Stimulated activated CD8-positive, alpha-beta memory T cell treated with anti-CD3 and anti-CD28 coated beads, Interleukin-4, amount 100 ng/mL, for 4 hours (primary cell): ENCODE results near the gene STK16.
"Not testable (repeated sequence)": the region's sequence is repeated elsewhere in the genome, so short reads cannot be mapped to it uniquely, and the experiment has no call there.

ENCODE experiments used
- DNase-seq, 2 donors: peaks; one replicate each; pipeline ENCODE4 v3.0.0-alpha.2; 2020; ENCODE audit warnings: low read depth in 2 of 2, low spot score in 1 of 2

STK16 gene, protein sequence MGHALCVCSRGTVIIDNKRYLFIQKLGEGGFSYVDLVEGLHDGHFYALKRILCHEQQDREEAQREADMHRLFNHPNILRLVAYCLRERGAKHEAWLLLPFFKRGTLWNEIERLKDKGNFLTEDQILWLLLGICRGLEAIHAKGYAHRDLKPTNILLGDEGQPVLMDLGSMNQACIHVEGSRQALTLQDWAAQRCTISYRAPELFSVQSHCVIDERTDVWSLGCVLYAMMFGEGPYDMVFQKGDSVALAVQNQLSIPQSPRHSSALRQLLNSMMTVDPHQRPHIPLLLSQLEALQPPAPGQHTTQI

GRCh38 chr2:219245148-219245898 lies at the start of gene STK16, which contains the start of gene GLB1L:
STK16 (plus strand) TSS chr2:219245479; CDS start chr2:219246000, 521 bp downstream.
GLB1L (minus strand) TSS chr2:219245444; CDS start chr2:219243573, 1,871 bp downstream.
- peak; percentile 78 to 80 for DNase-seq

GRCh38 chr2:219197388-219197787 lies 47.9 kb upstream of the STK16 start:
- DNase-seq, result no peak

GRCh38 chr2:219198974-219199373 lies 46.3 kb upstream of the STK16 start:
- DNase-seq, result no peak

DNA sequence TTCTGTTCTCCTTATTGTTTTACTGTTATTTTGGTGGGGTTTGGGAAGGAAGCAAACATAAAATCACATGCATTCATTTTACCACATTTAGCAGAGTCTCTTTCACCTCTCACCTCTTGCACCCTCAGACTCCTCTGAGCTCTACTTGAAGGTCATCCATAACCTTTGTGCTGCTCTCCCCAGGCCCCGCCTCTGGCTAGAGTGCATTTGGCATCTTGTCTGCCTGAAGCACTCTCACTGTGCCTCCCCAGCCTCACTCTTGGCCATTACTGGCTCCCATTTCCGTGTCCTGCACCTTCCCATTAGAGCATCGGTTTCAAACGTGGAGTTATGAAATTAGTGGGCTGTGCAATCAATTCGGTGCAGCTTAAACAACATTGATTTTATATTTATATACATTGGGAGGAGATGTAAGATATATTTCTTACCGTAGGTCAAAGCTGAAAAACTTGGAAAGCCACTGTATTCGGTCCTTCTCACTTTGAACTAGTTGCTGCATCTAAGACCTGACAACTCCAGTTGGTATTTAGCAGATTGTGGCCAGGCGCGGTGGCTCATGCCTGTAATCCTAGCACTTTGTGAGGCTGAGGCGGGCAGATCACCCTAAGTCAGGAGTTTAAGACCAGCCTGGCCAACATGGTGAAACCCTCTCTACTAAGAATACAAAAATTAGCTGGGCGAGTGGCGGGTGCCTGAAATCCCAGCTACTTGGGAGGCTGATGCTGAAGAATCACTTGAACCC lies 45.6 kb upstream of the STK16 start:
- DNase-seq, result no peak

DNA sequence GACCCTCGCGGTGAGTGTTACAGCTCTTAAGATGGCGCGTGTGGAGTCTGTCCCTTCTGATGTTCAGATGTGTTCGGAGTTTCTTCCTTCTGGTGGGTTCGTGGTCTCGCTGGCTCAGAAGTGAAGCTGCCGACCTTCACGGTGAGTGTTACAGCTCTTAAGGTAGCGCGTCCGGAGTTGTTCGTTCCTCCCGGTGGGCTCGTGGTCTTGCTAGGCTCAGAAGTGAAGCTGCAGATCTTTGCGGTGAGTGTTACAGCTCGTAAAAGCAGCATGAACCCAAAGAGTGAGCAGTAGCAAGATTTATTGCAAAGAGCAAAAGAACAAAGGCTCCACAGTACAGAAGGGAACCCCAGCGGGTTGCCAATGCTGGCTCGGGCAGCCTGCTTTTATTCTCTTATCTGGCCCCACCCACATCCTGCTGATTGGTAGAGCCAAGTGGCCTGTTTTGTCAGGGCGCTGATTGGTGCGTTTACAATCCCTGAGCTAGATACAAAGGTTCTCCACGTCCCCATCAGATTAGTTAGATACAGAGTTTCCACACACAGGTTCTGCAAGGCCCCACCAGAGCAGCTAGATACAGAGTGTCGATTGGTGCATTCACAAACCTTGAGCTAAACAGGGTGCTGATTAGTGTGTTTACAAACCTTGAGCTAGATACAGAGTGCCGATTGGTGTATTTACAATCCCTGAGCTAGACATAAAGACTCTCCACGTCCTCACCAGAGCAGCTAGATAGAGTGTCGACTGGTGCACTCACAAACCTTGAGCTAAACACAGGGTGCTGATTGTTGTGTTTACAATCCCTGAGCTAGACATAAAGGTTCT lies 44.6 kb upstream of the STK16 start:
- not testable (repeated sequence) for DNase-seq

DNA sequence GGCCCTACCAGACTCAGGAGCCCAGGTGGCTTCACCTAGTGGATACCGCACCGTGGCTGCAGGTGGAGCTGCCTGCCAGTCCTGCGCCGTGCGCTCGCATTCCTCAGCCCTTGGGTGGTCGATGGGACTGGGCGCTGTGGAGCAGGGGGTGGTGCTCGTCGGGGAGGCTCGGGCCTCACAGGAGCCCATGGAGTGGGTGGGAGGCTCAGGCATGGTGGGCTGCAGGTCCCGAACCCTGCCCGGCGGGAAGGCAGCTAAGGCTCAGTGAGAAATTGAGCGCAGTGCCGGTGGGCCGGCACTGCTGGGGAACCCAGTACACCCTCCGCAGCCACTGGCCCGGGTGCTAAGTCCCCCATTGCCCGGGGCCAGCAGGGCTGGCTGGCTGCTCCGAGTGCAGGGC lies 43.9 kb upstream of the STK16 start:
- DNase-seq, result not testable (repeated sequence)

DNA sequence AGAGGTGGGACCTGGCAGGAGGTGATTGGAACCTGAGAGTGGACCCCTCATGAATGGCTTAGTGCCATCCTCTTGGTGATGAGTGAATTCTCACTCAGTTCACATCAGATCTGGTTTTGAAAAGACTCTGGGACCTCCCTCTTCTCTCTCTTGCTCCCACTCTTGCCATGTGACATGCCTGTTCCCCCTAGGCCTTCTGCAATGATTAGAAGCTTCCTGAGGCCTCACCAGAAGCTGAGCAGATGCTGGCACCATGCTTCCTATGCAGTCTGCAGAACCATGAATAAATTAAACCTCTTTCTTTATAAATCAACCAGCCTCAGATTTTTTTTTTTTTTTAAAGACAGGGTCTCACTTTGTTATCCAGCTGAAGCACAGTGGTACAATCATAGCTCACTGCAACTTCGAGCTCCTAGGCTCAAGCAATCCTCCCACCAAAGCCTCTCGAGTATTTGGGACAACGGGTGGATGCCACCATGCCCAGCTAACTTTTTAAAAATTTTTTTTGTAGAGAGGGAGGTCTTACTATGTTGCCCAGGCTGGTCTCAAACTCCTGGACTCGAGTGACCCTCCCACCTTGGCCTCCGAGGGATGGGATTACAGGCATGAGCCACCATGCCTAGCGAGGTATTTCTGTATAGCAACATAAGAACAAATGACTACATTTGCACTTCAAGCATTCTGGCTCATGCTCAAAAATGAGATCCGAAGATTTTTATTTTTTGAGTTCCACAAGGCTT lies 40.7 kb upstream of the STK16 start:
- DNase-seq, result no peak

GRCh38 chr2:219205165-219205538 lies 40.1 kb upstream of the STK16 start:
- DNase-seq, result no peak

DNA sequence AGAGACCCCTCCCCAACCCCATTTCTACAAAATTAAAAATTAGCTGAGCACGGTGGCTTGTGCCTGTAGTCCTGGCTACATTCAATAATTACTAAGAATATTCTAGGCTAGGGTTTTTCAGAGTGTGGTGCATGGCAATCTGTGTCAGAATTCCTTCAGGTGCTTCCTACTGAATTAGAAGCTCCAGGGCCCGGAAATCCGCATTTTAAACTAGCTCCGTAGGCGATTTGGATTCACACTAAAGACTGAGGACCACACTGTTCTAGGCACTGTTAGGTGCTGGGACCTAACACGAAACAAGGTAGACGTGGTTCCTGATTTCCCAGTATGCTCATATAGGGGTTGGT lies 39.3 kb upstream of the STK16 start:
- DNase-seq, result no peak

DNA sequence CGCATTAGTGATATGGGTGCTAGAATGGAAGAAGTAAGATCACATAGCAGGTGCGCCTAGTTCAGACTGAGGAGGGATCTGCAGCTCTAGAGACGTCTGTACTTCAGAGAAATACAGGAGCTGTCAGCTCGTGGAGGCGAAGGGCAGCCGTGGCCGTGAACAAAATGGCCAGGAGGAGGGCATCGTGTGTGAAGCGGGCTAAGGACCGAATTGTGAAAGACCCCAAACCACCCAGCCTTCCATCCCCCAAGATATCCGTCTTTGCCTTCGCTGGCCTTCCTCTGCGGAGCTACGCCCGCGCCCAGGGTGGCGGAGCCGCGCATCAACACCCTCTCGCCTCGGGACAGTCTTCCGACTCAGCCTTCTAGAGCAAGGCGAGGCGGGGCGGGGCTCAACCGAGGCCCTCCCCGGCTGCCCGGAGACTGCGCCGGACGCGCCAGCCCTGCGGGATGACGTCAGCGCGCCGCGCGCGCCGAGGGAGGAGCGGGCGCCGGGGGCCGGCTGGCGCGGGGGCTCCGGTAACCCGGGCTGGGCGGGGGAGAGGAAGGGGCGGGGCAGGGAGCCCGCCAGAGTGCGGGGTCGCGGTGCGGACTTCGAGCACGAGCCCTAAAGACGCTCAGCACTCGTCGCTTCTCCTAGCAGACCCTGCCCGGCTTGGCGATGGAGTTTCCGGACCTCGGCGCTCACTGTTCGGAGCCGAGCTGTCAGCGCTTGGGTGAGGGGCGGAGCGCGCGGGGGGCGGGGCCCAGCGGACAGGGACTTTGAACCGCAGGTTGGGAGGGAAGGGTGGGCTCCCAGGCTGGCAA lies 38.7 kb upstream of the STK16 start, which contains the start of gene ZFAND2B:
ZFAND2B (plus strand) TSS at position 455 of the 806 bp plus-strand sequence; CDS start at position 661, 206 bp downstream.
- peak; percentile 84 to 88 for DNase-seq

DNA sequence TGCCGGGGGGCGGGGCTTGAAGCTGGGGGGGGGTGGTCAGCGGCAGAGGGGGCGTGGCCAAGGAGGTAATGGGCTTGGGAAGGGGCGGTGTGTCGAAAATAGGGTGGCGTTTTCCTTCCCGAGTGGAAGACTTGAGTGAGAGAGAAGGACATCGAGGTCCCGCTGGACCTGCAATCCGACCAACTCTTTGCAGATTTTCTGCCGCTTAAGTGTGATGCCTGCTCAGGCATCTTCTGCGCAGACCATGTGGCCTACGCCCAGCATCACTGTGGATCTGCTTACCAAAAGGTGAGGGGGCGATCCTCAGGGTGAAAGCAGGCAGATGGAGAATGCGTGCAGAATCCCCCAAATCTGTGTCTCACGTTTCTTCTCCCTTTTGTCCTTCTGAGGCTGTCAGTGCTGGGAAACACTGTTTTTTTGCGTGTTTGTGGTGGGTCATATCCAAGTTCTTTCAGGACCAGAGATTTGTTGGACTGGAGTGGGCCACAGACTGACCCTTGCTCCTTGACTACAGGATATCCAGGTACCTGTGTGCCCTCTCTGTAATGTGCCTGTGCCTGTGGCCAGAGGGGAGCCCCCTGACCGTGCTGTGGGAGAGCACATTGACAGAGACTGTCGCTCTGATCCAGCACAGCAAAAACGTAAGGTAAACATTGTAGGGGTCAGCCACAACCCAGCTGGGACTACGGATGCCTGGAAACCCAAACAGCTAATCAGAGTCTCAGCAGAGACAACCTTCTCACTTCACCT lies 38.0 kb upstream of the STK16 start:
- DNase-seq, result no peak

DNA sequence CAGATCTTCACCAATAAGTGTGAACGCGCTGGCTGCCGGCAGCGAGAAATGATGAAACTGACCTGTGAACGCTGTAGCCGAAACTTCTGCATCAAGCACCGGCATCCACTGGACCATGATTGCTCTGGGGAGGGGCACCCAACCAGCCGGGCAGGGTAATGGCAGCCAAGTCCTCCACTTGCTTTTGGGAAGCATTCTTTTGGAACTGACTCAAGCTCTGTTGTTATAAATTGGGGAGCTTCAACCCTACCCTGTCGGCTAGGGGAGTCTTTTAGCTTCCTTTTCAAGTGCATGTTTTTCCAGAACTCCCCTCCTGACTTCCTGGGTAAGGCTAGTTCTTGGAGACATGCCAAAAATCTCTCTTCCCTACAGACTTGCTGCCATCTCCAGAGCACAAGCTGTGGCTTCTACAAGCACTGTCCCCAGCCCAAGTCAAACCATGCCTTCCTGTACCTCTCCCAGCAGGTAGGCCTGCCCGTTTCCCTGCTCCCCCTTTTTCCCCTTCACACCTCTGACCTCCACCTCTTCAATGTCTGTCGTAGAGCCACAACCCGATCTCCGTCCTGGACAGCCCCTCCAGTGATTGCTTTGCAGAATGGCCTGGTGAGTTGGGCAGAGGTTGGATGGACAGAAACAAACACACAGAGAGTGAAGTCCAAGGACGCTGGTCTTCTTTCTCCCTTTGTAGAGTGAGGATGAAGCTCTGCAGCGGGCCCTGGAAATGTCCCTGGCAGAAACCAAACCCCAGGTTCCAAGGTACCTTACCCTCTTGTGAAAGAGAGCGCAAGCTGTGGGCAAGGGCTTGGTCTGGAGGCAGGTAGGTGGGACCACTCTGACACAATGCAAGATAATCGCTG lies 37.2 kb upstream of the STK16 start:
- no peak for DNase-seq

DNA sequence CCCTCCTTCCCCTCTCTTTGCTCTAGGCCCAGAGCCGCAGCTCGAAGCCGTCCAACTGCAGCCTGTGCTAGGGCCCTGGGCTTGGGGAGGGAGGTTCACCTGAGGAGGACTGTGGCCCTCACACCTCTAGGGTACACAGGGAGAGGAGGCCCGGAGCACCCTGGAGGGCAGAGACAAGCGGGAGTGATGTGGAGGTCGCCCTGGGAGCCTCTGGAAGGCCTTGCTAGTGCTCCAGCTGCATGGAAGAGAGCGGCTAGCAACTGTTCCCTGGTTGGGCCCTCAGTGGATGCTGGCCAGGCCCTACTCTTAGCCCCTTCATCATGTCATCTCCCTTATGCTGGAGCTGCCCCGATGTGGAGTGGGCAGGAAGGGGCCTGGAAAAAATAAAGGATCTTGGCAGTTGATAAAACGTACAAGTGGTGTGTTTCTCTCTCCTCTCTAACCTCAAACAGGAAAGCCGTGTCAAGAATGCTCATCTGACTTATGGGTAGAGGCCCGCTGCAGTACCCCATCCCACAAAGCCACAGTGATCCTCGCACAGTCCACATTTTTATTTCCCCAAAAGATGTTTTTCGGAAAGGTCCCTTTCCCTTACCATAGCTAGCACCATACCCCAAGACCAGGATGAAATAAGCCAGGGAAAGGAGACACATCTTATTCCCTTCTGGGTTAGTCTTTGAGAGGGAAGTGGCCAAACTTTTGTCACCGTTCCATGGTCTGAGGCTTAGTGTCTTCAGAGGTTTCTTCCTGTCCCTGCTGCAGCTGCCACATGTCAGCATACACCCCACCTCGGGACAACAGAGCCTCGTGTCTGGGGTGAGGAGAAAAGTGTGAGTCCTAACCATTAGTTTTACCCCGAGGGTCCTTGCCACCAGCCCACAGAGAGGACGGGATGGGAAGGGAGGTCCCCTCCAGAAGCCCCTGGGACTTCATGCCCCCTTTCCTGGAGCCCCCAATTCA lies 35.8 kb upstream of the STK16 start:
- no peak for DNase-seq

DNA sequence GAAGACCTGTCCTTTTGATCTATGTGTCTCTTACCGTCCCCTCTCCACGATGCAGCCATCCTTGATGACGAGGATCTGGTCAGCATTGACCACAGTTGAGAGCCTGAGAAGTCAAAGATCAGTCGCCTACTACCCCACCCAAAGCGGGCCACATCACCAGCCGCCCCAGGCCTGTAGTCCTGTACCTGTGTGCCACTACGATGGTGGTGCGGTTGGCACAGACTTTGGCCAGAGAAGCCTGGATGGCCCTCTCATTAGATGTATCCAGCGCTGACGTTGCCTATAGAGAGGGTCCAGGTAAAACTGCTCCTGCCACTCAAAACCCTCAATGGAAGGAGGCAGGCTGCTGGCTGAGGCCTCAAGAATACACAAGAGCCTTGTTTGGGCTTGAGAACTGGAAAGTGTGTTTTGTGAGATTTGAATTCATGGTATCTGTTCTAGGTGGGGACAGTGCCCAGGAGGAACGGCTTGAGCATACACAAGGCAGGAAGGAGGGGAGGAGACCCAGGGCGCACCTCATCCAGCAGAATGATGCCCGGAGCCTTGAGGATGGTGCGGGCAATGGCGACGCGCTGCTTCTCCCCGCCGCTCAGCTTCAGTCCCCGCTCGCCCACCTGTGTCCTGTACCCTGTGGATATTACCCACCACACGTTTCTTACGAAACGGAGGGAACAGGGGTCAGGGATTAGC lies 34.9 kb upstream of the STK16 start:
- DNase-seq, result no peak

DNA sequence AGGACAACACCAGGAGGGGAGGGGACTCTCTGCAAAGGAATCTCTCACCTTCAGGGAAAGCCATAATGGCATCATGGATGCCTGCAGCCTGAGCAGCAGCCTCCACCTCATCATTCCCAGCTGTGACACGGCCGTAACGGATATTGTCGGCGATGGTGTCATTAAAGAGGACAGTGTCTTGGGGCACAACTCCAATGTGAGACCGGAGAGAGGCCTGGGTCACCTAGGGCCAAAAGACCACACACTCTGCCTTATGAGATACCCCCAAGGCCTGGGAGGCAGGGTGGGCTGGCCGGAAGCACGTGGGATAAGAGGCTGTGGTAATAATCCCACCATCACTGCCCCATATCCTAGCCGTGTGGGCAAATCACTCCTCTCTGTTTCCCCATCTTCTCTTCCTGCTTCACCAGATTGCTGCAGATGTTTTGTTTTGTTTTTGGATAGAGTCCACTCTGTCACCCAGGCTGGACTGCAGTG lies 34.4 kb upstream of the STK16 start:
- no peak for DNase-seq

DNA sequence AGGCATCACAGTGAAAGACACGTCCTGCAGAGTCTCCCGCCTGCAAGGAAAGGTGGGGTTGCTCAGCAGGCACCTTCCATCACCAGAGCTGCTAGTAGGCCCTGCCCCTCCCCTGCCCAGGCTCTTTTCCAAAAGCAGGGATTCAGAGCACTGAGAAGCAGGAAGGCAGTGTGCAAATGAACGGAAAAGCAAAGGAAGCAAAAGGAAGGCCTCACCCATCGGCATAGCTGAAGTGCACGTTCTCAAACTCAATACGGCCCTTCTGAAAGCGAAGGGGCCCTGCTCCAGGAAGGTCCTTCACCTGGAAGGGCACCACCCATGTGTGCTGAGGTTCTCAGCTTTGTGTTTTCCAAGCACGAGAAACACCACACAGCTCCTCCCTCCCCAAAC lies 32.3 kb upstream of the STK16 start:
- DNase-seq, result no peak
